T-helper 2 cell treated with Interferon-gamma antibody and Interleukin-4, amounts not matched to agents 5 μg/mL and 100 μg/mL, for 36 hours (primary cell): ENCODE results near the gene ZNF678.
"Not testable (repeated sequence)": the region's sequence is repeated elsewhere in the genome, so short reads cannot be mapped to it uniquely, and the experiment has no call there.

Experiments used
- DNase-seq: peaks from one replicate; pipeline ENCODE4 v3.0.0; 2021; ENCODE audit warnings: low spot score
- H3K27ac Mint-ChIP-seq: one replicate; pipeline ENCODE4 v1.8.0; 2021; ENCODE audit warnings: mild to moderate bottlenecking, mixed read lengths
- H3K27me3 Mint-ChIP-seq: one replicate; pipeline ENCODE4 v1.8.0; 2021; ENCODE audit warnings: low read depth, mixed read lengths
- H3K36me3 Mint-ChIP-seq: one replicate; pipeline ENCODE4 v1.8.0; 2021; ENCODE audit warnings: low read depth, mixed read lengths
- H3K4me1 Mint-ChIP-seq: one replicate; pipeline ENCODE4 v1.8.0; 2021; ENCODE audit warnings: low read depth, mixed read lengths
- H3K4me3 Mint-ChIP-seq: one replicate; pipeline ENCODE4 v1.8.0; 2022; ENCODE audit warnings: mild to moderate bottlenecking, moderate library complexity, mixed read lengths
- H3K9me3 Mint-ChIP-seq: one replicate; pipeline ENCODE4 v1.8.0; 2021; ENCODE audit warnings: mixed read lengths

Gene ZNF678

DNA sequence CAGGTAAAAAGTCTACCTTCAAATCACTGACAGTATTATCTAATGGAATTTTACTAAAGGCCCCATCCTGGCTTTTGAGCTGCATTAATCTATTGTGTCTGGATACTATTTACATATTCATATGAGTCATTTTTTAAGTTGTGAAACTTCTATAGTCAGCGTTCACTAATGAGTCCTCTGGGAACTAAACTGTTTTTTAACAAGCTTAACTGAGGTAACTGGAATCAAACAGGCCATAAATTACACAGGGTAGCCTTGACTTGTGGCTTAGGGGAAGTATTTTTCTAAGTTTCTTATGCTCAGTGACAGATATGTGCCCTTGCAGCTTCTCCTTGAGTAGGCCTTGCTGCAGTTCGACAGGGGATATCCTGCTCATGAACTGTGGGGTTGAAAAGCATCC lies 102.9 kb downstream of the ZNF678 start:
- no peak overlapping the region for H3K4me3 Mint-ChIP-seq
- DNase-seq: no peak
- H3K4me1 Mint-ChIP-seq: no peaks in the 10 kb centered on the region
- H3K27ac Mint-ChIP-seq: no peak overlapping the region
- H3K36me3 Mint-ChIP-seq: no peaks in the 10 kb centered on the region
- H3K9me3 Mint-ChIP-seq: peaks cover 79% of the 10 kb centered on the region
- H3K27me3 Mint-ChIP-seq: no peaks in the 10 kb centered on the region

DNA sequence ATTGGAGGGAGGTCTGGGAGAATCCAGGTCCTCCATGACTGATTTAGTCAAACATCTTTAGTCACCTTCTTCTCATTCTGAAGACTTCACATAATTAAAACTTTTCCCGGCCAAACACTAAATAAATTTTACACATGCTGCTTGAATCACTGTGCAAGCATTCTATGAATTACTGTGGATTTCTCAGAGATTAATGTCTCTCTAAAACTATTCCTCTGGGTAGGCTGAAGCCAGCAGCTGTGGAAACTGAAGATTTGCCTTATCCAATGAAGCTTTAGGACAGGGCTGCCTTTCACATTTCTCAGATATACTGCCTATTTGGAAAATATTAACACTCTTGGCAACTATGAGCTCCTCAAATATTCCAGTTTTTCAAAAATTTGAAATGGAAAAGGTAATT lies 110.1 kb downstream of the ZNF678 start:
- H3K36me3 Mint-ChIP-seq: no peaks in the 10 kb centered on the region
- no peaks in the 10 kb centered on the region for H3K4me1 Mint-ChIP-seq
- peaks cover 65% of the 10 kb centered on the region for H3K9me3 Mint-ChIP-seq
- no peak overlapping the region for H3K27ac Mint-ChIP-seq
- no peak overlapping the region for H3K4me3 Mint-ChIP-seq
- no peaks in the 10 kb centered on the region for H3K27me3 Mint-ChIP-seq
- DNase-seq: no peak

DNA sequence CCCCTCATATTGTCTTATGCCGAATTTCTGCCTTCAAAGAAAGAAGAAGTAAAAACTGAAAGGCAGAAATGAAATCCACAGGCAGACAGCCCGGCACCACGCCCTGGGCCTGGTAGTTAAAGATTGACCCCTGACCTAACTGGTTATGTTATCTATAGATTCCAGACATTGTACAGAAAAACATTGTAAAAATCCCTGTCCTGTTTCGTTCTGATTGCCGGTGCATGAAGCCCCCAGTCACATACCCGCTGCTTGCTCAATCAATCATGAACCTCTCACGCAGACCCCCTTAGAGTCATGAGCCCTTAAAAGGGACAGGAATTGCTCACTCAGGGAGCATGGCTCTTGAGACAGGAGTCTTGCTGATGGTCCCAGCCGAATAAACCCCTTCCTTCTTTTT lies 122.5 kb downstream of the ZNF678 start:
- no peak for DNase-seq
- no peak overlapping the region for H3K4me3 Mint-ChIP-seq
- H3K9me3 Mint-ChIP-seq: peaks cover 45% of the 10 kb centered on the region
- H3K27me3 Mint-ChIP-seq: no peaks in the 10 kb centered on the region
- H3K4me1 Mint-ChIP-seq: no peaks in the 10 kb centered on the region
- no peaks in the 10 kb centered on the region for H3K36me3 Mint-ChIP-seq
- no peak overlapping the region for H3K27ac Mint-ChIP-seq

DNA sequence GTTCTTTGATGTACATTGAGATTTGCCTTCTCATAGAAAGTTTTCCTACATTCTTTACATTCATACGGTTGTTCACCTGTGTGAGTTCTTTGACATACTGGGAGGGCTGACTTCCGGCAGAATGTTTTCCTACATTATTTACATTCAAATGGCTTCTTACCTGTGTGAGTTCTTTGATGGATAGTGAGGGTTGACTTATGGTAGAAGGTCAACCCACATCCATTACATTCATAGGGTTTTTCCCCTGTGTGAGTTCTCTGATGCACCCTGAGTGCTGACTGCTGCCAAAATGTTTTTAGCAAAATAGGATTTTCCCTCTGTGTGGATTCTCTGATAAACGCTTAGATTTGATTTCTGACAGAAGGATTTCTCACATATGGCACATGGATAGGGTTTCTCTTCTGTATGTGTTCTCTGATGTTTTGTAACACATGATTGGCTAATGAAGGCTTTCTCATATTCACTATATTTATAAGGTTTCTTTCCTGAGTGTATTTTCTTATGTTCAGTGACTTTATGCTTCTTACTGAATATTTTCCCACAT lies 134.0 kb downstream of the ZNF678 start:
- Mint-ChIP-seq H3K27ac (no peak overlapping the region), H3K36me3 (peaks cover 2% of the 10 kb centered on the region), H3K9me3 (peaks cover 54% of the 10 kb centered on the region), H3K4me1 (no peaks in the 10 kb centered on the region), H3K27me3 (no peaks in the 10 kb centered on the region), H3K4me3 (no peak overlapping the region)
- DNase-seq: no peak

DNA sequence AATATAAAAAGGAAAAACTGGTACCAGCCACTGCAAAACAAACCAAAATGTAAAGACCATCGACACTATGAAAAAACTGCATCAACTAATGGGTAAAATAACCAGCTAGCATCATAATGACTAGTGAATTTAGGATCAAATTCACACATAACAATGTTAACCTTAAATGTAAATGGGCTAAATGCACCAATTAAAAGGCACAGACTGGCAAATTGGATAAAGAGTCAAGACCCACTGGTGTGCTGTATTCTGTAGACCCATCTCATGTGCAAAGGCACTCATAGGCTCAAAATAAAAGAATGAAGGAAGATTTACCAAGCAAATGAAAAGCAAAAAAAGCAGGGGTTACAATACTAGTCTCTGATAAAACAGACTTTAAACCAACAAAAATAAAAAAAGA lies 138.3 kb downstream of the ZNF678 start:
- H3K9me3 Mint-ChIP-seq: peaks cover 65% of the 10 kb centered on the region
- not testable (repeated sequence) for DNase-seq, H3K36me3 Mint-ChIP-seq, H3K4me1 Mint-ChIP-seq, H3K4me3 Mint-ChIP-seq, H3K27me3 Mint-ChIP-seq, H3K27ac Mint-ChIP-seq

DNA sequence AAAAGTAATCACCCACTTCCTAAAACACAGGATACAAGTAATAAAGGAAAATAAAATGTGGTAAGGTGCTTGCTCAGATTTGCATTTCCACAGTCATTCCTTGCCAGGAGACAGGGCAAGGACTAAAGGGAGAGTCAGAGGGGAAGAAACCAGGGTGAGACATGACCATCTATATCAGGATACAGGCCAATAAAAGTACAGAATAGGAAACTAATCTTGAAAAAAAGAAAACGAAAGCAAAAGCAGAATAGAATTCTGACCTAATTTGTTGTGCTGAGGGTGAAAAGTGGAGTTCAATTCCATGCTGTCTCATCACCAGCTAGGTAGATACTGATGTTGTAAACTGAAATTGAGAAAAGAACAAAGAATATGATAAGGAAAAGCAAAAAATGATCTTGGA lies 144.5 kb downstream of the ZNF678 start:
- no peak for DNase-seq
- Mint-ChIP-seq H3K4me1 (peaks cover 5% of the 10 kb centered on the region), H3K27ac (peak overlapping the region; percentile 14), H3K4me3 (peak overlapping the region; percentile 31), H3K9me3 (peaks cover 45% of the 10 kb centered on the region), H3K36me3 (no peaks in the 10 kb centered on the region), H3K27me3 (no peaks in the 10 kb centered on the region)

DNA sequence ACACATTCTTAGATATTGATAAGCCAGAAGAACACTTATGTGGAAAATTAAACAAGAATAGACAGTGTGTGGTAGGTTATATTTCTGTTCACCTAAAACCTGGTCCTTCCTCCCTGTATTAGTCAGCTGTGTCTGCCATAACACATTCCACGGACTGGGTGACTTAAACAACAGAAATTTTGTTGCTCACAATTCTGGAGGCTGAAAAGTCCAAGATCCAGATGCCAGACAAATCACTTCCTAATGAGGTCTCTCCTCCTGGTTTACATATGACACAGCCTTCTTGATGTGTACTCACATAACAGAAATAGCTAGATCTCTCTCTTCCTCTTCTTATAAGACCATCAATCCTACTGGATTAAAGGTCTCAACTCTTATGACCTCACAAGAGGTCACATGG lies 146.1 kb downstream of the ZNF678 start:
- no peak overlapping the region for H3K4me3 Mint-ChIP-seq
- peaks cover 32% of the 10 kb centered on the region for H3K9me3 Mint-ChIP-seq
- H3K27me3 Mint-ChIP-seq: no peaks in the 10 kb centered on the region
- H3K36me3 Mint-ChIP-seq: no peaks in the 10 kb centered on the region
- H3K27ac Mint-ChIP-seq: no peak overlapping the region
- DNase-seq: no peak
- peaks cover 5% of the 10 kb centered on the region for H3K4me1 Mint-ChIP-seq

DNA sequence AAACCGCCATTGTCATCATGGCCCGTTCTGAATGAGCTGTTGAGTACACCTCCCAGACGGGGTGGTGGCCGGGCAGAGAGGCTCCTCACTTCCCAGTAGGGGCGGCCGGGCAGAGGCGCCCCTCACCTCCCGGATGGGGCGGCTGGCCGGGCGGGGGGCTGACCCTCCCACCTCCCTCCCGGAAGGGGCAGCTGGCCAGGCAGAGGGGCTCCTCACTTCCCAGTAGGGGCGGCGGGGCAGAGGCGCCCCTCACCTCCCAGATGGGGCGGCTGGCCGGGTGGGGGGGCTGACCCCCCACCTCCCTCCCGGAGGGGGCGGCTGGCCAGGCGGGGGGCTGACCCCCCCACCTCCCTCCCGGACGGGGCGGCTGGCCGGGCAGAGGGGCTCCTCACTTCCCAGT lies 147.1 kb downstream of the ZNF678 start:
- H3K4me3 Mint-ChIP-seq, H3K27me3 Mint-ChIP-seq, H3K4me1 Mint-ChIP-seq, DNase-seq, H3K36me3 Mint-ChIP-seq, H3K27ac Mint-ChIP-seq: not testable (repeated sequence)
- peaks cover 35% of the 10 kb centered on the region for H3K9me3 Mint-ChIP-seq

DNA sequence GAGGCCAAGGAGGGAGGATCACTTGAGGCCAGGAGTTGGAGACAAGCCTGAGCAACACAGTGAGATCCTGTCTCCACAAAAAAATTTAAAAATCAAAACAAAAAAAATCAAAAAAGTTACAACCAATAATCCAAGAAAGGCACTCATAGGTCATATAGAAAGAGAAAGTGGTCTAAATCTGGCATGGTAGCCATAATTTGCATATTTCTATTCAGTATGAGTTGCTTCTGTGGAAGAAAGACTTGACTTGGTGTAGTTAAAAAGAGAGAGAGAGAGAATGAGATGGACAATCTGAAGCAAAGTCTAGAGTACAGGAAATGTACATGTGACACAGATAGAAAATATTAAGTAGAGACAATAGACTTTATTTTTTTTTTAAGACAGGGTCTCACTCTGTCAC lies 149.3 kb downstream of the ZNF678 start:
- no peak for DNase-seq
- peaks cover 46% of the 10 kb centered on the region for H3K9me3 Mint-ChIP-seq

DNA sequence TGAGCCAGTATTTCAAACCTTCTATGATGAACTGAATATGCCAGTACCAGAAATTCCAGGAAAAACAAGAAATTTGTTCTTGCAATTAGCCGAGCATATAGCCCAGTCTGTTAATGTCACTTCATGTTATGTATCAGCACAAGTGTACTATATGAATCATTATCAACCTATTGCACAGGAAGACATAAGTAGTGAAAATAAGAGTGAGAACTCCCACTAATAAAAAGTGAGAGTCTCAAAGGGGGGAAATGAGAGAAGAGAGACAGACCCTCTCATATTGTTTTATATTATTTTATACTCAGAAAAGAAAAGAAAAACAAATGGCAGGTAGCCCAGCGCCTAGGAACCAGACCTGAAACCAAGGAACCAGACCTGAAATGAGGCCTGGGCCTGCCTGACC lies 155.6 kb downstream of the ZNF678 start:
- H3K27me3 Mint-ChIP-seq: no peaks in the 10 kb centered on the region
- DNase-seq: no peak
- peaks cover 2% of the 10 kb centered on the region for H3K4me1 Mint-ChIP-seq
- peaks cover 80% of the 10 kb centered on the region for H3K9me3 Mint-ChIP-seq
- H3K36me3 Mint-ChIP-seq: peaks cover 4% of the 10 kb centered on the region
- no peak overlapping the region for H3K4me3 Mint-ChIP-seq
- no peak overlapping the region for H3K27ac Mint-ChIP-seq

More for the DNA sequence above, 149.3 kb downstream of the ZNF678 start:
- Mint-ChIP-seq H3K27ac (no peak overlapping the region), H3K4me1 (peaks cover 5% of the 10 kb centered on the region), H3K27me3 (no peaks in the 10 kb centered on the region), H3K36me3 (no peaks in the 10 kb centered on the region), H3K4me3 (no peak overlapping the region)

DNA sequence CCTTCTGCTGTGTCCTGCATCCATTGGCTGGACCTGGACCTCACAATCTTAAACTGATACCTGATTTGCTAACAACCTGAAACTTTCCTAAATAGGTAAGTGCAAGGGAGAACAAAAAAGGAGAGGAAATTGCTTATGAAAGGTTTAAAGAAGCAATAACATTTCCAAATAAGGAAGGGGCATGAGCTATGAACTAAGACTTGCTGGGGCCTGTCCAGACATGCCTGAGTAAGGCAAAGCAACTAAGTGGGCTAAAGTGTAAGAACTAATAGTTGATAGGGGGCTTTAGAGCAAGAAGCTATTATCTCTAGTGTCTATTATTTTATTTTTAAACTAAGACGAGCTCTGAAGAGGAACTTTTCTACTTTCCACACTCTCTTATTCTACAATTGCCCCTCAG lies 160.1 kb downstream of the ZNF678 start:
- peaks cover 4% of the 10 kb centered on the region for H3K36me3 Mint-ChIP-seq
- H3K9me3 Mint-ChIP-seq: peaks cover 62% of the 10 kb centered on the region
- no peak overlapping the region for H3K4me3 Mint-ChIP-seq
- H3K27ac Mint-ChIP-seq: no peak overlapping the region
- no peak for DNase-seq
- H3K27me3 Mint-ChIP-seq: peaks cover 2% of the 10 kb centered on the region
- peaks cover 4% of the 10 kb centered on the region for H3K4me1 Mint-ChIP-seq

DNA sequence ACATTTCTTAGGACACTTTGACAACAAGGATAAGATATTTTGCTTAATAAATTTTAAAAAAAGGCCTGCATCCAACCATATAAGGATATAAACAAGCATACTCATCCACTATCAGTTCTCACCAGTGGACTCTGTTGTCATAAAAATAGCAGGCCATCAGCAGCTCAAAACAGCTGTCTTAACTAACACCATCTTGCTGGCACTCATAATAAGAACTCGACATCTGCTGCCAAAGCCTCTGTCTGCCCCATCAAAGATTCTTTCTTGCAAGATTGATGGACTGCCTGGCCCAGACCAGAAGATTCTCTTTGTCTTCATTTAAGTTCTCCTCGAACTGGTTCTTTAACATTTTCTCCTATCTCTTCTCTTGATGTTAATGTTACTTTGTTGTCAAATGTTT lies 161.7 kb downstream of the ZNF678 start:
- Mint-ChIP-seq H3K36me3 (peaks cover 4% of the 10 kb centered on the region), H3K4me3 (no peak overlapping the region)
- DNase-seq: no peak

DNA sequence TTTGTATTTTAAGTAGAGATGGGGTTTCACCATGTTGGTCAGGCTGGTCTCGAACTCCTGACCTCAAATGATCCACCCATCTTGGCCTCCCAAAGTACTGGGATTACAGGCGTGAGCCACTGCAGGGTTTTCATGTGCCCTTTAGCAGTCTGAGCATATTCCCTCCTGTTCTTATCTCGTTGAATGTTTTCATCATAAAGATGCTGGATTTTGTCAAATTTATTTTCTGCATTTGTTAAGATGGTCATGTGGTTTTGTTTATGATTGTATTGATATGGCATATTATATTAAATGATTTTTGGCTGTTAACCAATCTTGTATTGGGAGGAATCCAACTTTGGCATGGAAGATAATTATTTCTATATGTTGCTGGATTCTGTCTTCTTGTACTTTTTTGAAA lies 163.0 kb downstream of the ZNF678 start:
- DNase-seq: no peak
- Mint-ChIP-seq H3K4me3 (no peak overlapping the region), H3K27ac (no peak overlapping the region), H3K4me1 (peaks cover 4% of the 10 kb centered on the region), H3K36me3 (peaks cover 2% of the 10 kb centered on the region), H3K27me3 (peaks cover 2% of the 10 kb centered on the region), H3K9me3 (peaks cover 37% of the 10 kb centered on the region)

More for the DNA sequence above, 161.7 kb downstream of the ZNF678 start:
- Mint-ChIP-seq H3K4me1 (peaks cover 4% of the 10 kb centered on the region), H3K9me3 (peaks cover 50% of the 10 kb centered on the region), H3K27me3 (peaks cover 2% of the 10 kb centered on the region), H3K27ac (no peak overlapping the region)
